ENCODE data around the gene GPR15LG.

GPR15LG gene

GRCh38 chr10:84205049-84205852 lies 31.6 kb downstream of the GPR15LG start:
- Histone ChIP-seq H3K4me3 (no peak overlapping the region), H3K27ac (no peak overlapping the region)

- no peak overlapping the region for H3K4me3 ChIP-seq
- no peak overlapping the region for H3K27ac ChIP-seq
These were observed 32.4 kb downstream of the GPR15LG start for GRCh38 chr10:84205853-84206525.

- Histone ChIP-seq H3K27ac (no peak overlapping the region), H3K4me3 (no peak overlapping the region)
These were observed 34.4 kb downstream of the GPR15LG start for GRCh38 chr10:84208023-84208422.

GRCh38 chr10:84211566-84211965 lies 38.0 kb downstream of the GPR15LG start:
- H3K4me3 ChIP-seq: no peak overlapping the region
- no peak overlapping the region for H3K27ac ChIP-seq

GRCh38 chr10:84212014-84212413 lies 38.4 kb downstream of the GPR15LG start:
- Histone ChIP-seq H3K4me3 (no peak overlapping the region), H3K27ac (no peak overlapping the region)

- H3K27ac ChIP-seq: no peak overlapping the region
- no peak overlapping the region for H3K4me3 ChIP-seq
These were observed 39.5 kb downstream of the GPR15LG start for GRCh38 chr10:84213076-84213475.

GRCh38 chr10:84214046-84214572 lies 40.5 kb downstream of the GPR15LG start:
- no peak overlapping the region for H3K4me3 ChIP-seq
- no peak overlapping the region for H3K27ac ChIP-seq

- no peak overlapping the region for H3K4me3 ChIP-seq
- H3K27ac ChIP-seq: no peak overlapping the region
These were observed 41.1 kb downstream of the GPR15LG start for GRCh38 chr10:84214612-84215235.

- no peak overlapping the region for H3K4me3 ChIP-seq
- no peak overlapping the region for H3K27ac ChIP-seq
These were observed 43.2 kb downstream of the GPR15LG start for GRCh38 chr10:84216834-84217233.

GRCh38 chr10:84217746-84218145 lies 44.1 kb downstream of the GPR15LG start:
- Histone ChIP-seq H3K27ac (no peak overlapping the region), H3K4me3 (no peak overlapping the region)

- Histone ChIP-seq H3K4me3 (no peak overlapping the region), H3K27ac (no peak overlapping the region)
These were observed 48.3 kb downstream of the GPR15LG start for GRCh38 chr10:84221916-84222315.

- no peak overlapping the region for H3K27ac ChIP-seq
- H3K4me3 ChIP-seq: no peak overlapping the region
These were observed 50.9 kb downstream of the GPR15LG start for GRCh38 chr10:84224411-84225028.

GRCh38 chr10:84225427-84226173 lies 52.0 kb downstream of the GPR15LG start, which contains the start of gene LRIT2:
Gene LRIT2 (minus strand): TSS chr10:84225544. CDS start chr10:84225520, 24 bp downstream.
- Histone ChIP-seq H3K27ac (no peak within 1 kb of the TSS), H3K4me3 (no peak within 1 kb of the TSS)

- no peak overlapping the region for H3K27ac ChIP-seq
These were observed 53.0 kb downstream of the GPR15LG start for GRCh38 chr10:84226616-84227015.

GRCh38 chr10:84227810-84228209 lies 54.2 kb downstream of the GPR15LG start:
- H3K4me3 ChIP-seq: no peak overlapping the region

More at GRCh38 chr10:84226616-84227015, 53.0 kb downstream of the GPR15LG start:
- no peak overlapping the region for H3K4me3 ChIP-seq

GRCh38 chr10:84230359-84230758 lies 56.8 kb downstream of the GPR15LG start:
- Histone ChIP-seq H3K27ac (no peak overlapping the region), H3K4me3 (no peak overlapping the region)

More at GRCh38 chr10:84227810-84228209, 54.2 kb downstream of the GPR15LG start:
- no peak overlapping the region for H3K27ac ChIP-seq

GRCh38 chr10:84232376-84232775 lies 58.8 kb downstream of the GPR15LG start:
- Histone ChIP-seq H3K27ac (no peak overlapping the region), H3K4me3 (no peak overlapping the region)

- no peak overlapping the region for H3K4me3 ChIP-seq
- no peak overlapping the region for H3K27ac ChIP-seq
These were observed 60.3 kb downstream of the GPR15LG start for GRCh38 chr10:84233940-84234339.

GRCh38 chr10:84234479-84234878 lies 60.9 kb downstream of the GPR15LG start:
- Histone ChIP-seq H3K4me3 (no peak overlapping the region), H3K27ac (no peak overlapping the region)
